CD14-positive monocyte (primary cell): Measurements from ENCODE around the gene RIOK3. TPM values are rescaled to one million over a fixed set of nuclear protein-coding genes. Genes with fewer than 3 reads are reported as not detected.

Source experiments
- DNase-seq, 3 donors: peaks; one replicate each; pipeline ENCODE4 v3.0.0-alpha.2; 2011 to 2022
- H2AFZ ChIP-seq: 2 replicates; pipeline ENCODE4 v1.6.0; 2012; ENCODE audit warnings: mild to moderate bottlenecking, low read depth, low read length, inconsistent platforms; ENCODE audit not compliant: insufficient read depth, poor library complexity, severe bottlenecking
- H3K27ac ChIP-seq, 2 donors: 1 replicate in 1 of 2; 2 replicates in 1 of 2; pipeline ENCODE4 v1.5.1; 2012 to 2013; ENCODE audit warnings: low read length in 2 of 2, control low read depth in 1 of 2, inconsistent platforms in 1 of 2, low read depth in 1 of 2, mild to moderate bottlenecking in 1 of 2
- H3K27me3 ChIP-seq, 2 donors: one replicate each; pipeline versions ENCODE4 v1.6.0 to v1.6.1; 2011 to 2013; ENCODE audit warnings: low read length in 2 of 2; ENCODE audit not compliant: control insufficient read depth in 2 of 2, insufficient read depth in 2 of 2
- H3K36me3 ChIP-seq, 2 donors: replicated peaks in 1 of 2; 1 replicate in 1 of 2; 2 replicates in 1 of 2; pipeline versions ENCODE4 v1.5.1 to v1.6.1; 2012 to 2013; ENCODE audit warnings: low read length in 2 of 2, control low read depth in 1 of 2, inconsistent platforms in 1 of 2, mild to moderate bottlenecking in 1 of 2; ENCODE audit not compliant: insufficient read depth in 2 of 2, control insufficient read depth in 1 of 2
- H3K4me1 ChIP-seq, 2 donors: 1 replicate in 1 of 2; 2 replicates in 1 of 2; pipeline versions ENCODE4 v1.5.1 to v1.6.1; 2012 to 2013; ENCODE audit warnings: low read length in 2 of 2, control low read depth in 1 of 2, inconsistent platforms in 1 of 2, mild to moderate bottlenecking in 1 of 2, moderate library complexity in 1 of 2; ENCODE audit not compliant: insufficient read depth in 2 of 2, control insufficient read depth in 1 of 2
- H3K4me2 ChIP-seq: replicated peaks from 2 replicates; pipeline ENCODE3; 2012; ENCODE audit warnings: low read length, moderate library complexity, mild to moderate bottlenecking; ENCODE audit not compliant: poor library complexity, severe bottlenecking; ENCODE audit errors: extremely low read depth
- H3K4me3 ChIP-seq, 3 experiments: fragments of 200-600 bp in 1 of 3; sonication (generic) in 1 of 3; replicated peaks in 1 of 3; 1 replicate in 2 of 3; 2 replicates in 1 of 3; pipeline ENCODE4 v1.5.1; 2011 to 2013; ENCODE audit warnings: low read length in 3 of 3, mild to moderate bottlenecking in 3 of 3, control low read depth in 2 of 3, low read depth in 2 of 3, inconsistent platforms in 1 of 3, moderate library complexity in 1 of 3
- H3K79me2 ChIP-seq: 2 replicates; pipeline ENCODE4 v1.6.0; 2012; ENCODE audit warnings: mild to moderate bottlenecking, control low read depth, inconsistent platforms, low read length, moderate library complexity; ENCODE audit not compliant: insufficient read depth
- H3K9ac ChIP-seq: 2 replicates; pipeline ENCODE4 v1.6.0; 2017; ENCODE audit warnings: low read length, mild to moderate bottlenecking; ENCODE audit not compliant: insufficient read depth, poor library complexity, severe bottlenecking
- H3K9me3 ChIP-seq, 2 donors: replicated peaks in 1 of 2; 1 replicate in 1 of 2; 2 replicates in 1 of 2; pipeline versions ENCODE4 v1.5.1 to v1.6.1; 2012 to 2013; ENCODE audit warnings: low read length in 2 of 2, control low read depth in 1 of 2; ENCODE audit not compliant: control insufficient read depth in 1 of 2, insufficient read depth in 1 of 2
- H4K20me1 ChIP-seq: 2 replicates; pipeline ENCODE4 v1.6.0; 2012; ENCODE audit warnings: mild to moderate bottlenecking, low read length, control low read depth, moderate library complexity; ENCODE audit not compliant: insufficient read depth
- H3K27ac Mint-ChIP-seq, 7 donors: one replicate each; pipeline ENCODE4 v1.8.0; 2020; ENCODE audit warnings: mild to moderate bottlenecking in 7 of 7, mixed read lengths in 7 of 7, moderate library complexity in 6 of 7, inconsistent platforms in 2 of 7
- H3K27me3 Mint-ChIP-seq, 3 donors: one replicate each; pipeline ENCODE4 v1.8.0; 2021 to 2022; ENCODE audit warnings: low read depth in 3 of 3, mild to moderate bottlenecking in 3 of 3, mixed read lengths in 3 of 3, moderate library complexity in 3 of 3, inconsistent platforms in 1 of 3
- H3K36me3 Mint-ChIP-seq, 2 donors: one replicate each; pipeline ENCODE4 v1.8.0; 2020; ENCODE audit warnings: mixed read lengths in 2 of 2, inconsistent platforms in 1 of 2, mild to moderate bottlenecking in 1 of 2
- H3K4me1 Mint-ChIP-seq: one replicate; pipeline ENCODE4 v1.8.0; 2020; ENCODE audit warnings: mild to moderate bottlenecking, mixed read lengths
- H3K4me3 Mint-ChIP-seq, 2 donors: one replicate each; pipeline ENCODE4 v1.8.0; 2020; ENCODE audit warnings: mild to moderate bottlenecking in 2 of 2, mixed read lengths in 2 of 2, moderate library complexity in 1 of 2
- H3K9me3 Mint-ChIP-seq, 7 donors: one replicate each; pipeline ENCODE4 v1.8.0; 2020 to 2022; ENCODE audit warnings: mixed read lengths in 7 of 7, mild to moderate bottlenecking in 6 of 7, moderate library complexity in 6 of 7, inconsistent platforms in 2 of 7
- WGBS: methylation state at CpG from one replicate; pipeline ENCODE4 v1.1.5; 2013; ENCODE audit warnings: missing lambda C conversion rate; ENCODE audit not compliant: insufficient coverage; 5-methylcytosine and 5-hydroxymethylcytosine counted together
- intact Hi-C, 2 donors: fragments of 100-400 bp; cut with micrococcal nuclease; formaldehyde crosslinking; loops; one replicate each; pipeline versions ENCODE4 v1.15.0 to v1.15.1; 2023
- polyA plus RNA-seq, 3 donors: library from polyadenylated mRNA; depleted of rRNA in 1 of 3; unstranded in 2 of 3; stranded (reverse) in 1 of 3; fragments of 300-500 nt in 2 of 3; fragments of >200 nt in 1 of 3; fragmentation: Illumina TruSeq in 2 of 3; gene quantifications; 1 replicate in 2 of 3; 2 replicates in 1 of 3; pipeline ENCODE4 v1.2.3, GENCODE V29; 2012 to 2021
- TF ChIP-seq, protein P1 (sequence below): fragments of 200-600 bp; IDR thresholded peaks from one replicate; pipeline ENCODE4 v1.8.0; 2022; ENCODE audit warnings: antibody characterized with exemption, mild to moderate bottlenecking

Gene RIOK3
- polyA plus RNA-seq, 3 donors: 50.9 to 79.7 (median 62.2) TPM

- Histone ChIP-seq H3K36me3 (peaks cover 92 to 100% of the 10 kb centered on the region in 2 donors), H2AFZ (no peak overlapping the region), H3K4me1 (no peaks in the 10 kb centered on the region), H3K9ac (no peak overlapping the region), H3K4me3 (no peak overlapping the region), H3K4me2 (no peak overlapping the region), H4K20me1 (peaks cover 84% of the 10 kb centered on the region), H3K27ac (peak overlapping the region in 1 of 2 donors; percentile 33), H3K27me3 (no peaks in the 10 kb centered on the region), H3K9me3 (no peaks in the 10 kb centered on the region), H3K79me2 (peaks cover 33% of the 10 kb centered on the region)
- TF ChIP-seq, protein P1, sequence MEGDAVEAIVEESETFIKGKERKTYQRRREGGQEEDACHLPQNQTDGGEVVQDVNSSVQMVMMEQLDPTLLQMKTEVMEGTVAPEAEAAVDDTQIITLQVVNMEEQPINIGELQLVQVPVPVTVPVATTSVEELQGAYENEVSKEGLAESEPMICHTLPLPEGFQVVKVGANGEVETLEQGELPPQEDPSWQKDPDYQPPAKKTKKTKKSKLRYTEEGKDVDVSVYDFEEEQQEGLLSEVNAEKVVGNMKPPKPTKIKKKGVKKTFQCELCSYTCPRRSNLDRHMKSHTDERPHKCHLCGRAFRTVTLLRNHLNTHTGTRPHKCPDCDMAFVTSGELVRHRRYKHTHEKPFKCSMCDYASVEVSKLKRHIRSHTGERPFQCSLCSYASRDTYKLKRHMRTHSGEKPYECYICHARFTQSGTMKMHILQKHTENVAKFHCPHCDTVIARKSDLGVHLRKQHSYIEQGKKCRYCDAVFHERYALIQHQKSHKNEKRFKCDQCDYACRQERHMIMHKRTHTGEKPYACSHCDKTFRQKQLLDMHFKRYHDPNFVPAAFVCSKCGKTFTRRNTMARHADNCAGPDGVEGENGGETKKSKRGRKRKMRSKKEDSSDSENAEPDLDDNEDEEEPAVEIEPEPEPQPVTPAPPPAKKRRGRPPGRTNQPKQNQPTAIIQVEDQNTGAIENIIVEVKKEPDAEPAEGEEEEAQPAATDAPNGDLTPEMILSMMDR: no peak
- intact Hi-C loops: no loop called here
- DNase-seq: no peak
- H3K4me1 Mint-ChIP-seq: no peaks in the 10 kb centered on the region
- H3K9me3 Mint-ChIP-seq: peaks cover 0 to 2% (median 0%) of the 10 kb centered on the region in 7 donors
- no peaks in the 10 kb centered on the region for H3K27me3 Mint-ChIP-seq
- H3K4me3 Mint-ChIP-seq: no peak overlapping the region
- H3K27ac Mint-ChIP-seq: peak overlapping the region in 2 of 7 donors; percentile 47 to 56
- 100% methylated on average over 2 of the region's 2 CpGs for WGBS
- H3K36me3 Mint-ChIP-seq: peaks cover 18 to 39% of the 10 kb centered on the region in 2 donors
Measured at GRCh38 chr18:23470620-23471387, 17.7 kb downstream of the RIOK3 start.

GRCh38 chr18:23471486-23471885, 18.4 kb downstream of the RIOK3 start:
- intact Hi-C loops: no loop called here

More at GRCh38 chr18:23471486-23471885, 18.4 kb downstream of the RIOK3 start:
- Mint-ChIP-seq H3K4me1 (no peaks in the 10 kb centered on the region), H3K27ac (no peak overlapping the region), H3K4me3 (no peak overlapping the region), H3K36me3 (peaks cover 25 to 43% of the 10 kb centered on the region in 2 donors), H3K9me3 (peaks cover 0 to 2% (median 0%) of the 10 kb centered on the region in 7 donors), H3K27me3 (no peaks in the 10 kb centered on the region)
- peak overlapping the region in 1 of 2 donors; percentile 33 for H3K27ac ChIP-seq
- TF ChIP-seq, protein P1: no peak
- H3K36me3 ChIP-seq: peaks cover 92 to 100% of the 10 kb centered on the region in 2 donors
- no peak for DNase-seq
- peaks cover 27% of the 10 kb centered on the region for H3K79me2 ChIP-seq
- 95% methylated on average over 6 of the region's 6 CpGs for WGBS
- H2AFZ ChIP-seq: no peak overlapping the region
- H4K20me1 ChIP-seq: peaks cover 84% of the 10 kb centered on the region
- no peak overlapping the region for H3K9ac ChIP-seq
- no peak overlapping the region for H3K4me2 ChIP-seq
- H3K4me1 ChIP-seq: no peaks in the 10 kb centered on the region
- no peaks in the 10 kb centered on the region for H3K9me3 ChIP-seq
- H3K4me3 ChIP-seq: no peak overlapping the region
- H3K27me3 ChIP-seq: no peaks in the 10 kb centered on the region
